GM18526 (cell line): Measurements from ENCODE around the gene CLIP4.

Source experiments
- POLR2A ChIP-seq: IDR thresholded peaks from 3 replicates; pipeline ENCODE4 v1.6.1; 2011; ENCODE audit not compliant: insufficient read length; ENCODE audit errors: extremely low read depth

The CLIP4 gene

DNA sequence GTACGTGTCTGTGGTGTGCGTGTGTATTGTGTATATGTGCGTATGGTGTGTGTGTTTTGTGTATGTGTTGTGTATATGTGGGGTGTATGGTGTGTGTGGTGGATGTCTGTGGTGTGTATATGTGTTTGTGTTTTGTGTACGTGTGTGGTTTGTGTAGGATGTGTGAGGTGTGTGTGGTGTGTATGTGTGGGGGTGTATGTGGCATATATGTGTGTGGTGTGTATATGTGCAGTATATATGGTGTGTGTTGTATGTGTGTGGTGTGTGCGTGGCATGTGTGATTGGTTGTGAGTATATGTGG lies 101.3 kb downstream of the CLIP4 start:
- no peak for TF ChIP-seq POLR2A

DNA sequence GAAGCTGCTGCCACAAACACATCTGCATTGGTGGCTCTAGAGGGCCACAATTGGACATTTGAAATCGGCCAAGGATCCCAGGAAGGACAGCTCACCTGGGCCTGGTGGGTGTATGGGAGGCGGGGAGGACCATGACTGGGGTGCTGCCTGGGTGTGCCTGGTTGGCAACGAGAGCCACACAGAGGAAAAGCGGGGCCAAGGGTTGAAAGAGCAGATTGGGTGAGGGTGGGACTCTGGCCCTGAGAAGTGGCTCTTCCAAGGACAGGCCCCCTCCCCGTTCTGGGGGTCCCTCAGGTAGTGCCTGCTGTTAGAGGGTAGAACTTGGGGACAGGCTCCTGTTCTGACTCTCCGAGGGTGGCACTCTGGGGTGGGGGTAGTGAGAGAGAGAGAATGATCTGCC lies 102.9 kb downstream of the CLIP4 start:
- TF ChIP-seq POLR2A, result no peak

DNA sequence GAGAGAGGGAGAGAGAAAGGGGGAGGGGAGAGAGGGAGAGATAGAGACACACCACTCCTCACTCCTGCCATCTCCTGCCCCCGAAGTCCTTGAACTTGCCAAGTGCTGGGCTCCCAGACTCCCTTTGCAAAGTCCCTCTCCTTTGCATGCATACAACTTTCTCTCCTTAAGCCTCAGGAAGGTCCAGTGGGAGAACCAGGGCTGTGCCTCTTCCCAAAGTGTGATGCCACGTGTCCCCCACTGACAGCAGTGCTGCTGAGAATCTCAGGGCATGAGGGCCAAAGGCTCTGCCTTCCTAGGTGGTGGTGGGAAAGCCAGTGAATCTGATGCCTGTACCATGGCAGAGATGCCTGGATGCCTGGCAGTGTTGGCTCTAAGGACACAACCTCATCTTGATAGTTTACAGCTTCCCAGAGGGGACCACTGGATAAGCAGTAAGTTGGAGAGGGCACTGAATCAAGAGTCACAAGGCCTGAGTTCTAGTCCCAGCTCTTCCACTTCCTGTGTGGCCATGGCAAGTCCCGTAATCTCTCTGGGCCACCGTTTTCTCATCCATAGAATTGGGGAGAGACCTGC lies 103.4 kb downstream of the CLIP4 start:
- no peak for TF ChIP-seq POLR2A

DNA sequence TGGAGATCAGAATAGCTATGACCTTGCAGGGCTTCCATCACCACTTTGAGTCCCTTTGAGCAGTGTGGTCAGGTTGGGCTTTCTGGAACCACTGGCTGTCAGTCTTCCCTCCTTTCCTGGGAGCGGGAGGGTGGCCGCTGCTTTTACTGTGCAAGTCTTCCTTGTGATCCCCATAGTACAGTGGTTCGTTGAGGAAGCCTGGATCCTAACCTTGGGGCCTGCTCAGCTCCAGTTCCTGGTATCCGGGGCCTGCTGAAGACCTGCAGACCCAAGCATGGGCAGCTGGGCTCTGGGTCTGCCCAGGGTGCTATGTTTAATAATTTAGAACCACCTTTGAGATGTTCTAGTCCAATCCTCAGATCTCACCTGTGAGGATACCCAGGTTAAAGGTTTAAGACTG lies 104.2 kb downstream of the CLIP4 start:
- TF ChIP-seq POLR2A, result no peak

DNA sequence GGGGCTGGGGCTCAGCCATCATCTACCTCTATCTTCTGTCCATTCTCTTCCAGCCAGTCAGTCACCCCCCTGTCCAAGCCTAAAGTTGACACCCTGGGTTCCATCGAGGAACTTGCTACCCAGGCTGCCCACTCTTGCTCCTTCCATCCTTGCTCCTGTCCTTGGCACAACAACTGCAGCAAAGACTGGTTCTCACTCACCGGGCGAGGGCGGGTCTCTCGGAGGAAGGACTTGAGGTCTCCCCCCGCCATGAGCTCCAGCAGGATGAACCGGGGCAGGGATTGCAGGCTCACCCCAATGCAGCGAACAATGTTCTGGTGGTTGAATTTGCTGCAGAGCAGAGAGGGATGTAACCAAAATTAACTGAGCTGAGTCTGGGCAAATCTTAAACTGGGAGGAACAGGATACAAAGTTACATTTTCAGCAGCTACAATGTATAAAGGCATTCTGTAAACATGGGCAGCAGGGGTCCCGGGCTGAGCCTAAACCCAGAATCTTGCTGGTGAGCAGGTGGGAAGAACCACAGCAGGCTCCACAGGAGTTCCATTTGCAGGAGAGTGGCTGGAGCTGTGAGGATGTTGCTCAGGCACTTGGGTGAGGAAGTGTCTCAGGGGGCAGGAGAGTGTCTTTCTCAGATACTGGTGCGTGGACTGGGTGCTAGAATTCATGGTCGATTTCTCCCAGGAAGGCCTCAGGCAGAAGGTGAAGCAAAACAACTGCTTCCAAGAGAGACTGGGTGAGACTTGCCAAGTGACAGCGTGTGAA lies 105.5 kb downstream of the CLIP4 start:
- no peak for TF ChIP-seq POLR2A

DNA sequence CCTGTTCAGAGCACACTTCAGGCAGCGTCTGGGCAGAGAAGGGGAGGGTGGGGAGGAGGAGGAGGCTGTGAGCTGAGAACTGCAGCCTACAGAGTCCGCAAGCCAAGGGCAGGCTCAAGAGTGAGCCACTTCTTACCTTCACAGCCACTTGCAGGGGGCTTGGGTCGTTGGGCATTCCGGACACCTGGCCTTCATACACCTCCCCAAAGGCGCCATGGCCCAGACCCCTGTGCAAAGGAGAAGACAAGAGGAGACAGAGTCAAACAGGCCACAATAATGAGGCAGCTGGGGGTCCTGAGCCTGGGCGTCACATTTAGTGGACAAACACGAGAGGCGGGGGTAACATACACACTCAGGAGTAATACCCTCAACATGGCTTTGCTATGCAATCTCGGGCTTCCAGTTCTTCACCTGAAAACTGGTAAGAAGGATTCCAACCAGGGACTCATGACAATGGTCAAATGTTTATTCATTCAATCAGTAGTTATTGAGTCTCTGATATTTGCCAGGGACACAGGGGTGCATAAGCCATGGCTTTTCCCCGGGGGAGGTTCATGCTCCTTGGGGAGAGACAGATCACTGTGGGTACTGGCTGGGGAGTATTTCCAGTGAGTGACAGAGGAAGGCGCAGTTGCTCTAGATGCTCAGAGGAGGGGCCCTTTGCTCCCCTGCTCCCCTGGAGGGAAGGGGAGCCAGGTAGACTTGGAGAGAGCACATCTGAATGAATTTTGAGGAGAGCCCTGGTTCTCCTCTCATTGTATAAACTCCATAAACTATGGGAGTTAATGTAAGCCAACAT lies 107.4 kb downstream of the CLIP4 start:
- TF ChIP-seq POLR2A, result no peak

DNA sequence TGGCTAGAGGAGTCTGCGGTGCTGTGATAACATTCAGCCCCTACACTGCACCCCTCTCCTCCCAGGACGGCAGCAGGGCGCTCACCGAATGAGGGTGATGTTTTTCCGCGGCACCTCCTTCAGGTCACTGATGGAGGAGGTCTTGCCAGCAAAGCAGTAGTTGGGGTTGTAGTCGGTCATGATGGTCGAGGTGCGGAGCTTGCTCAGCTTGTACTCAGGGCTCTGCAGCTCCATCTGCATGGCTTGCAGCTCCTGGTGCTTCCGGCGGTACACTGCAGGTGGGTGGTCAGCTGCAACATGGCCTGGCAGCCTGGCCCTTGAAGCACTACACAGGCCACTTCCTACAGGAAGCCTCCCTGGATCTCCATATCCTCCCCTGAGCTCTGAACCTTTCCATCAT lies 108.0 kb downstream of the CLIP4 start:
- no peak for TF ChIP-seq POLR2A

DNA sequence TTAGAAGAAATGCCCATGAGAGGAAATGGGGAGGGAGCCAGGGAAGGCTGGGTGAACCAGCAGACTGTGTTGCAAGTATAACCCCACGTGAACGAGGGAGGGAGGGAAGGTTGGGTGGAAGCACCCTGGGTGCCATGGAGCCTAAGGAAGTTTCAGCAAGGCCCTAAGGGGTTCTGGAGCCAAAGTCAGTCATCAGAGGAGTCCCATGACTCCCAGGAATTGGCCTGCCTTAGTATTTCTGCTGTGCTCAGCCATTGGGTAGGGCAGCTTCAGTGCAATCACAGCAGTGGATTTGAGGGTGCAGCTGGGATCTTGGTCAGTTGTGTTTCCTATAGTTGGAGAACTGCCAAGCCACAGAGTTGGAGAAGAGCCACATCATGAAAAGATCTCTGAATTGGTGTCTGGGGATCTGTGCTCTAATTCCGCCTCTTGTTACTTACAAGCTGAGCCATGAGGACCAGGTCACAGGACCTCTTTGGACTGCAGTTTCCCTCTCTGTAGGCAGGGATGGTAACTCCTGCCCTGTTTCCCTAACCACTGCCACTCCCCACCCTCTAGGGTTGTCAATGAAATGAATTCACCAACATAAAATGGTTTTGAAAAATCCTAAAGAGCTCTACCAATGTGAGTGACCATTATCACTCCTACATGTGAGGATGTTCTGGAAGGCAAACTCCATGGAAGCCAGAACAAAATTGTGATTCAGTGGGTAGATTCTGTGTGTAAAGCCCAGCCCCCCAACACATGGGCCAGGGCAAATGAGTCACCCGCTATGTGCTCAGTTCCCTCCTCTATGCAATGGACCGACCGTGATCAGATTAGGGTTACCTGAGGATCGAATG lies 108.9 kb downstream of the CLIP4 start:
- TF ChIP-seq POLR2A, result no peak

DNA sequence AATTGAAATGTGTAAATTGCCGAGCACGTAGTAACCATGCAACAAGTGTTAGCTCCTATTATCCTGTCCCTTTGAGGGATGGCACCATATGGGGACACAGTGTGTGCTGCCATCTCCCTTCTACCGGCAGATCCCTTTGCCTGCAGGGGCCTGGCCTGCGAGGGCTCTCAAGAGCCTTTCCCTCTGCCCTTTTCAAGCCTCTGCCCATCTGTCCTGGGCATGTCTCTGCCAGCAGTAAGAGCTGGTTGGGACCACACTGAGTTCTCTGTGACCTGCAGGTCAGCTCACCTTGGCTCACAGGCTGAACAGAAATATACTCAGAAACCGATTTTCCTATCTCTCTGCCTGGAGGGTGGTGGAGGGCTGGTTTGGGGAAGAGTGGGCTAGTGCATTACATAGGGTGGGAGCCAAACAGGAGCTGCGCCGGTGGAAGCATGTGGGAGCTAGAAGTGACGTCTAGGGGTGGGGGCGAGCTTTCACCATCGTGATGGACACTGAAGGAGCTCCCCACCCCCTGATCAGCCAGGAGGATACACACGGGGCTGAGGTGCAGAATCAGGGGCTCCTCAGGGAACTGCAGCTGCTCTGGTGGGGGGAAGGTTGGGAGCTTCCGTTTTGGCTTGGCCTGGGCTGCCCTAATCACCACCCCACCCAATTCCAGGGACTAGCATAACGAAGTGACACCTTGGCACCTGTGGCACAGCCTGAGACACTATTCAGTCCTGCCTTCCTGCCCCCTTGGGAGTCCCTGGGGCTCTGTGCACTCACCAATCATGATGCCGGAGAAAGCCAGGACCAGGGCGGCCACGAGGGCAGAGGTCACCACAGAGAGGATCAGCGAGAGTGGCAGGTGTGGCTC lies 109.7 kb downstream of the CLIP4 start:
- TF ChIP-seq POLR2A, result no peak

DNA sequence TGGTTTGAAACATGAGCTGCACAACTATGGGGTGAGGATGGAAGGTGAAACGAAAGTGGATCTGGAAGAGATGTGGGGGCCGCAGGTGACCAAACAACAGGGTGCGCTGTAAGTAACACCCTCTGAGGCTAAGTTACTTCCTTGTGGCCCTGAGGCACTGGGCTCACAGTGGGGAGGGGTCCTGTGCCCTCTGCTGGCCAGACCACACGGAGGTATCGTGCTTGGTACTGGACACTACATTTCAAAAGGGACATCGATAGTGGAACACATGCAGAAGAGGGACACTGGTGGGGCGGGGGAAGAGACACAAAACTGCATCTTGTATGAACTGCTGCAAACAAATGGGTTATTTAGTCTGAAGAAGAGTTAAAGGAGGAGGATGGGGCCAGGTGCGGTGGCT lies 110.6 kb downstream of the CLIP4 start:
- no peak for TF ChIP-seq POLR2A

DNA sequence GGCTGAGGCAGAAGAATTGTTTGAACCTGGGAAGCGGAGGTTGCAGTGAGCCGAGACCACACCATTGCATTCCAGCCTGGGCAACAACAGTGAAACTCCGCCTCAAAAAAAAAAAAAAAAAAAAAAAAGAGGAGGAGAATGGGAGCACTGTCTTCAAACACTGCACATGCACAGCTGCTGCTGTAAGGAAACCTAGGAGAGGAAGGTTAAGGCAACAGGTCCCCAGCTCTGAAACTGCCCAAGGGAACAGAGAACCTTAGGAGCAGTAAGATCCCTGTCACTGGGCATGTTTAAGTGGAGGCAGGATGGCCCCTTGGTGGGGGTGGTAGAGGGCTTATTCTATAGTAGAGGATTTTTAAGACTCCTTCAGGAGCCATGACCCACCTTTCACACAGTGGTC lies 111.2 kb downstream of the CLIP4 start:
- TF ChIP-seq POLR2A, result no peak

DNA sequence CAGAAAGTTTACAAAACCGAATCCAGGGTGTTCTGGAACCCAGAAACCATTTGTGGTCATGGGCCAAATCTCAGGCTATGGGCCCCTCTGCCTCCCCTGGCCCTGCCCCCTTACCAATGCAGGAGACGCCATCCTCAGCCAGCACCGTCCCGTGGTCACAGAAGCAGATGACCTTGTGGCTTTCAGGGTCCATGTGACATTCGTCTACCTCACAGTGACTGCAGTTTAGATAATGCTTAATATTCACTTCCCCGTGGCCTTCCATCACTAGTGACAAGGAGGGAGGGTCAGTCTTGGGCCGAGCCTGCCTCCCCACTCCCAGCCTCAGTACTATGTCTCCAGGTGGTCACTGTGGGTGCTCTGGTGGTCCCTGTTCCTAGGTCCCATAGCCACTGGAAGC lies 111.6 kb downstream of the CLIP4 start:
- no peak for TF ChIP-seq POLR2A

DNA sequence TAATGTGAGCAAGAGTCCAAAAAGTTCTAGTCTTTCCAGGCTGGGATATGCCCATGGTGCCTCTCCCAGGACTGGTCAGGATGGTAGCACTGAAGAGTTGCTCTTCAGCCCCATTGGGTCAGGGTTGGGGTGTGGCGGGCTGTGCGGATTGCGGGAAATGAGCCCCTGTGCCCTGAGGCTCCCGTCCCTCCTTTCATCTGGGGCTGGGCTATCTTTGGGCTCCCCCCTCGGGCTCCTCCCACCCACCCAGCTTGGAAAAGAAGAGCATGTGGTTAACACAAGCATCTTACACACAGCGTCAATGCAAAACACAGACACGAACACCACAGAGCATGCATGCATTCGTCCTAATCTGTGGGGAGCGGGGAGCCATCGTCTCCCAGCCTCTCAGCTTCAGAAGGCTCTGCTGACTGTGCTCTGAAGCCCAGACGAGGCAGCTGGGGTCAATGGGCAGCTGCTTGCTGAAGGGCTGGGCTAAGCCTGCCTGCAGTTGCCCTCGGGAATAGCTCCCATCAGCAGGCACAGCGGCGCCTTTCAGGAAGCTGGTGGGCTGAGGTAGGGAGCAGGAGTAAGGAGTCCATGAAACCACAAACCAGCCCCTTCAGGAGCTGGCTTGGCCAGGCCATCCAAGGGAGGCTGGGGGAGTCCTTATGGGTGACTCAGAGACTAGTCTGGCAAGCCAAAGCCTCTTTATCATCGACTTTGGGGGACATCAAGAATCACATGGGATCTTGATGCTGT lies 112.9 kb downstream of the CLIP4 start:
- TF ChIP-seq POLR2A, result no peak

DNA sequence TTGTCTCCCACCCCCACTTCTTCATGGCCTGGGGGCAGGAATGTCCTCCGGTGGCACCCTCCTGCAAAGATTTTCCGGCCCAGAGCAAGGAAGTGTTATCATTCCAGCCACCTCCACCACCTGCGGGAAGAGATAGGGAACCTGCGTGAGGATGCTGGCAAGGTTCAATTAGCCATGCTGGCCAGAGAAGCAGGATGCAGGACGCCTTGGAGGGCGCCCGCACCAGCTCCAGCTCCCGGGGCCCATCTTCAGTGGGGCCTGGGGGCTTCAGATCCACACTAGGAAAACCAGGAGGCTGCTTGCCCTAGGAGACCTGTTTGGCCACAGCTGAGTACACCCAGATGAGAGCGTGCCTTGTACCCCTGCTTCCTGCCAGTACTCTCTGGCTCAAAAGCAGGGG lies 113.7 kb downstream of the CLIP4 start:
- TF ChIP-seq POLR2A, result no peak
